Stimulated activated CD8-positive, alpha-beta memory T cell treated with anti-CD3 and anti-CD28 coated beads, Interleukin-4, amount 100 ng/mL, for 4 hours (primary cell): Measurements from ENCODE around the gene PCNX2.
"Not testable (repeated sequence)": the region's sequence is repeated elsewhere in the genome, so short reads cannot be mapped to it uniquely, and the experiment has no call there.

ENCODE experiments used
- DNase-seq, 2 donors: peaks; one replicate each; pipeline ENCODE4 v3.0.0-alpha.2; 2020; ENCODE audit warnings: low read depth in 2 of 2, low spot score in 1 of 2

Gene PCNX2

GRCh38 chr1:233170741-233171140 lies 124.8 kb downstream of the PCNX2 start:
- no peak for DNase-seq

GRCh38 chr1:233168384-233168783 lies 127.1 kb downstream of the PCNX2 start:
- DNase-seq = no peak

GRCh38 chr1:233166896-233167295 lies 128.6 kb downstream of the PCNX2 start:
- DNase-seq = no peak

DNA sequence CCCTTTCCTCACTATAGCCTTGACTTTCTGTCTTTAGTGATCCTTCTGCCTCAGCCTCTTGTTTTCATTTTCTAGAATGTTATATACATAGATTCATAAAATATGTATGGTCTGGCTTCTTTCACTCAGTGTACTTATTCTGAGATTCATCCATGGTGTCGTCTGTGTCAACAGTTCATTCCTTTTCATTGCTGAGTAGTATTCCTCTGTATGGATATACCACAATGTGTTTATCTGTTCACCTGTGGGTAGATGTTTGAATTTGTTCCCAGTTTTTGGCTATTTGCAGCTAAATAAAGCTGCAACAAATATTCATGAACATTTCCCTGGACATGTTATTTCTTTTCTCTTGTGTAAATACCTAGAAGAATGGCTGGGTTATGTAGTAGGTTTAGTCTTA lies 131.8 kb downstream of the PCNX2 start:
- no peak for DNase-seq

GRCh38 chr1:233158322-233158721 lies 137.2 kb downstream of the PCNX2 start:
- no peak for DNase-seq

DNA sequence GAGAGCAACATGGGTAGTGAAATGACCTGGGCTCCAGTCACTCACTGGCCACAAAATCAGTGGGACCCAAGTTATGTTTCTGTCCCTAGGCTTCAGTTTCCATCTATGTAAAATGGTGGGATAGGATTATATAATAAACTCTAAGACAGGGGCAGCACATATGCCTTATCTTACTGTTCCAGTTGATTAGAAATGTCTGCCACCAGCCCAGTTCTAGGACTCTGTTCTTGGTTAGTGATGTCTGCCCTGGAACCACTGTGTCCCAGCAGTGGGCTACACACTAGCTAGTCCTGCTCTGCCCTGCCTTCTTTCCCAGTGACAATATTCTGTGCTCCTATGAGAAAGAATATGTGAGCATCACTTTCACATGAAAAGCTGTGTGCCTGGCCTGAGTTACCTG lies 138.3 kb downstream of the PCNX2 start:
- no peak for DNase-seq

- DNase-seq = no peak
Observed at GRCh38 chr1:233151861-233152260, 143.7 kb downstream of the PCNX2 start.

GRCh38 chr1:233144434-233144833 lies 151.1 kb downstream of the PCNX2 start:
- no peak for DNase-seq

DNA sequence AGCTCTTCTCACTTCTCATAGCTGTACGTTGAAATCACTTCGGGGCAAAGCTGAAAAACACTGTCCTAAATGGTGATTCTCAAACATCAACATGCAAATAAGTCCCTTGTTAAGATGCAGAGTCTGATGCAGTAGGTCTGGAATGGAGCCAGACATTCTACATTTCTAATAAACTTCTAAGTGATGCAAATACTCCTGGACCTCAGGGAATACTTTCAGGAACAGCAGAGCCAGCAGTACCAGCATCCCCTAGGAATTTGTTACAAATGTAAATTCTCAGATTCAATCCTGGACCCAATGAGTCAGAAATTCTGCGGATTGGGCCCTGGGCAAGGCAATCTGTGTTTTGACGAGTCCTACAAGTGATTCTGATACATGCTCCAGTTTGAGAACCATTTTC lies 152.3 kb downstream of the PCNX2 start:
- no peak for DNase-seq

GRCh38 chr1:233140974-233141373 lies 154.6 kb downstream of the PCNX2 start:
- DNase-seq = no peak

- DNase-seq = no peak
Observed at GRCh38 chr1:233140499-233140898, 155.0 kb downstream of the PCNX2 start.

GRCh38 chr1:233138788-233139585 lies 156.5 kb downstream of the PCNX2 start:
- no peak for DNase-seq

- DNase-seq = no peak
Observed at GRCh38 chr1:233135833-233136232, 159.7 kb downstream of the PCNX2 start.

DNA sequence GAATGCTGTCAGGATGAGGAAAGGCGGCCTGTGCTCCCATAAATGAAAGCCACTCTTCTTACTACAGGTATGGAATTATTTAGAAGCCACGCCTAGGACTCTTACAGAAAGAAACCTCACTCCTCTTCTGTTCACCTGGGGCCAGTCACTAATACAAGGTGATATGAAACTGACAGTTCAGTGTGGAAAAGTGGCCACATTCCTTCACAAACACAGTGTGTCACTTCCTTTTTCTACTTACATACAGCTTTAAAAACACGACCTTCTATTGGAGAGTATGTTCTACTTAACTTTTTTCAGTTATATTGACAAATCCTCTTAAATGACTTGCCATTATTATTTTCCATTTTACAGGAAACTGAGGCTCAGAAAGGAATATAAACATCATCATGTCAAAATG lies 163.1 kb downstream of the PCNX2 start:
- no peak for DNase-seq

GRCh38 chr1:233129031-233129430 lies 166.5 kb downstream of the PCNX2 start:
- DNase-seq = not testable (repeated sequence)

DNA sequence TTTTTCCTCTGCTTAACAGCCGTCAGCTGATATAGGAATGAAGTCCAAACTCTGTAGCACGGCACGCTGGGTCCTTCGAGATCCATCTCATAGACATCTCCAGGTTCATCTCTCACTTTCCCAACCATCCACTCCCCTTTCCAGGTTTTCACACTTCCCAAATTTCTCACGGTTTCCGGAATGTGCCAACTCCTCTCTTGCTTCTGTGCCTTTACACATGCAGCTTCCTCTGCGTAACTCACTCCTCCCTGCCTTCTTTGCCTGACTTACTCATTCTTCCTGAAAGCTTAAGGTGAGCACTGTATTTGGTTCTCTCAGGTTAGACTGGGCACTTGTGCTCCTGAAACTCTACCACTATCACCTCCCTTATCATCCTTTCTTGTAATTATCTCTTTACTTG lies 168.4 kb downstream of the PCNX2 start:
- no peak for DNase-seq

GRCh38 chr1:233122779-233123178 lies 172.7 kb downstream of the PCNX2 start:
- no peak for DNase-seq

- no peak for DNase-seq
Observed at GRCh38 chr1:233121947-233122559, 173.5 kb downstream of the PCNX2 start.

GRCh38 chr1:233114860-233115259 lies 180.7 kb downstream of the PCNX2 start:
- no peak for DNase-seq

GRCh38 chr1:233114159-233114558 lies 181.4 kb downstream of the PCNX2 start:
- DNase-seq = no peak

- DNase-seq = no peak
Observed at GRCh38 chr1:233113009-233113879, 182.3 kb downstream of the PCNX2 start.
